Neural crest cell (in vitro differentiated cells): ENCODE results near the gene ANO3. TPM values are rescaled to one million over a fixed set of nuclear protein-coding genes. Genes with fewer than 3 reads are reported as not detected.

Experiments used
- DNase-seq: peaks from one replicate; pipeline ENCODE4 v3.0.0; 2021; ENCODE audit warnings: low read depth, mixed read lengths, low spot score
- H3K27ac Mint-ChIP-seq: one replicate; pipeline ENCODE4 v1.8.0; 2021; ENCODE audit warnings: mild to moderate bottlenecking, mixed read lengths; ENCODE audit not compliant: unreplicated experiment
- H3K27me3 Mint-ChIP-seq: 2 replicates; pipeline ENCODE4 v1.8.0; 2021; ENCODE audit warnings: low read depth, mild to moderate bottlenecking, mixed read lengths
- H3K36me3 Mint-ChIP-seq: 2 replicates; pipeline ENCODE4 v1.8.0; 2021; ENCODE audit warnings: low read depth, mild to moderate bottlenecking, mixed read lengths
- H3K4me1 Mint-ChIP-seq: 2 replicates; pipeline ENCODE4 v1.8.0; 2021; ENCODE audit warnings: mixed read lengths
- H3K4me3 Mint-ChIP-seq: one replicate; pipeline ENCODE4 v1.8.0; 2021; ENCODE audit warnings: mild to moderate bottlenecking, mixed read lengths
- H3K9me3 Mint-ChIP-seq: 2 replicates; pipeline ENCODE4 v1.8.0; 2021; ENCODE audit warnings: mixed read lengths
- total RNA-seq: library from RNA; stranded (reverse); gene quantifications from 2 replicates; pipeline ENCODE4 v1.2.1, GENCODE V29; 2021
- TF ChIP-seq, protein P1 (sequence below): fragments of 200-600 bp; sonication (generic); conservative IDR thresholded peaks from 2 replicates; pipeline ENCODE4 v1.5.0; 2021; ENCODE audit warnings: antibody characterized with exemption, mild to moderate bottlenecking

ANO3 gene
- total RNA-seq, 1 donor from 2014 or later: 0.33 TPM

DNA sequence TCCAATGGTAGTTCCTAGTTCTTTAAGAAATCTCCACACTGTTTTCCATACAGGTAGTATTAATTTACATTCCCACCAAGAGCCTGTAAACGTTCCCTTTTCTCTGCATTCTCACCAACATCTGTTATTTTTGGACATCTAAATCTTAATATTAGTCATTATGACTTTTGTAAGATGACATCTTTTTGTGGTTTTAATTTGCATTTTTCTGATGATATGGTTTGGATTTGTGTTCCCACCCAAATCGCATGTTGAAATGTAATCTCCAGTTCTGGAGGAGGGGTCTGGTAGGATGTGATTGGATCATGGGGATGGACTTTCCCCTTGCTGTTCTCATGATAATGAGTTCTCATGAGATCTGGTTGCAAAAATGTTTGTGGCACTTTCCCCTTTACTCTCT, 151.2 kb downstream of the ANO3 start:
- H3K27ac Mint-ChIP-seq: no peak overlapping the region
- no peak overlapping the region for H3K4me3 Mint-ChIP-seq
- H3K4me1 Mint-ChIP-seq: no peaks in the 10 kb centered on the region
- H3K27me3 Mint-ChIP-seq: no peaks in the 10 kb centered on the region
- H3K36me3 Mint-ChIP-seq: peaks cover 8% of the 10 kb centered on the region
- no peak for DNase-seq
- TF ChIP-seq, protein P1, sequence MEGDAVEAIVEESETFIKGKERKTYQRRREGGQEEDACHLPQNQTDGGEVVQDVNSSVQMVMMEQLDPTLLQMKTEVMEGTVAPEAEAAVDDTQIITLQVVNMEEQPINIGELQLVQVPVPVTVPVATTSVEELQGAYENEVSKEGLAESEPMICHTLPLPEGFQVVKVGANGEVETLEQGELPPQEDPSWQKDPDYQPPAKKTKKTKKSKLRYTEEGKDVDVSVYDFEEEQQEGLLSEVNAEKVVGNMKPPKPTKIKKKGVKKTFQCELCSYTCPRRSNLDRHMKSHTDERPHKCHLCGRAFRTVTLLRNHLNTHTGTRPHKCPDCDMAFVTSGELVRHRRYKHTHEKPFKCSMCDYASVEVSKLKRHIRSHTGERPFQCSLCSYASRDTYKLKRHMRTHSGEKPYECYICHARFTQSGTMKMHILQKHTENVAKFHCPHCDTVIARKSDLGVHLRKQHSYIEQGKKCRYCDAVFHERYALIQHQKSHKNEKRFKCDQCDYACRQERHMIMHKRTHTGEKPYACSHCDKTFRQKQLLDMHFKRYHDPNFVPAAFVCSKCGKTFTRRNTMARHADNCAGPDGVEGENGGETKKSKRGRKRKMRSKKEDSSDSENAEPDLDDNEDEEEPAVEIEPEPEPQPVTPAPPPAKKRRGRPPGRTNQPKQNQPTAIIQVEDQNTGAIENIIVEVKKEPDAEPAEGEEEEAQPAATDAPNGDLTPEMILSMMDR: no peak
- H3K9me3 Mint-ChIP-seq: peaks cover 20% of the 10 kb centered on the region

- H3K9me3 Mint-ChIP-seq: peaks cover 5% of the 10 kb centered on the region
- peaks cover 8% of the 10 kb centered on the region for H3K4me1 Mint-ChIP-seq
- H3K27ac Mint-ChIP-seq: no peak overlapping the region
- H3K27me3 Mint-ChIP-seq: no peaks in the 10 kb centered on the region
- H3K4me3 Mint-ChIP-seq: no peak overlapping the region
- TF ChIP-seq, protein P1: no peak
- DNase-seq: no peak
- H3K36me3 Mint-ChIP-seq: peaks cover 4% of the 10 kb centered on the region
These were observed 158.6 kb downstream of the ANO3 start for GRCh38 chr11:26490546-26490945.

- H3K27me3 Mint-ChIP-seq: no peaks in the 10 kb centered on the region
- TF ChIP-seq, protein P1: no peak
- H3K4me3 Mint-ChIP-seq: no peak overlapping the region
- H3K4me1 Mint-ChIP-seq: peaks cover 8% of the 10 kb centered on the region
- peaks cover 3% of the 10 kb centered on the region for H3K36me3 Mint-ChIP-seq
- H3K27ac Mint-ChIP-seq: no peak overlapping the region
- no peak for DNase-seq
- no peaks in the 10 kb centered on the region for H3K9me3 Mint-ChIP-seq
These were observed 161.7 kb downstream of the ANO3 start for GRCh38 chr11:26493616-26494015.

GRCh38 chr11:26507229-26507628, 175.3 kb downstream of the ANO3 start:
- no peak for DNase-seq
- Mint-ChIP-seq H3K27me3 (no peaks in the 10 kb centered on the region), H3K4me1 (peaks cover 9% of the 10 kb centered on the region), H3K9me3 (peaks cover 10% of the 10 kb centered on the region), H3K4me3 (no peak overlapping the region), H3K27ac (no peak overlapping the region), H3K36me3 (no peaks in the 10 kb centered on the region)
- TF ChIP-seq, protein P1: no peak

DNA sequence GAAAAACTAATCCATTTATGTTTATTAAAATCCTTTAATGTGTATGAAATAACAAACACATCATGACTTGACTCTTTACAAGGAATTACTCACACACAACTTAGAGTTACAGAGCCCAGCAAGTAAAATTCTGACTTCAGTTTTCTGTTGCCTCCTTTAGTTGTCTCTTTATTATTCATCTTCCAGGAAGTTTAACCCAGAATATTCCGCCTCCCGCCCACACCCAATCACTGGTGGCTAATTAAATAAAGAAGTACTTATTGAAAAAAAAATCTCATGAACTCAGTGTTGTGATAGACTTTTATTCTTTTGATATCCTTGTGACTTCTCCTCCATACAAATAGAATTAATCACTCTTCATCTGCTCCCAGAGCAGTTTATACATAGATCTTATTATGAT, 178.2 kb downstream of the ANO3 start:
- peaks cover 9% of the 10 kb centered on the region for H3K4me1 Mint-ChIP-seq
- TF ChIP-seq, protein P1: no peak
- peaks cover 8% of the 10 kb centered on the region for H3K9me3 Mint-ChIP-seq
- DNase-seq: no peak
- no peak overlapping the region for H3K27ac Mint-ChIP-seq
- no peaks in the 10 kb centered on the region for H3K27me3 Mint-ChIP-seq
- no peak overlapping the region for H3K4me3 Mint-ChIP-seq
- H3K36me3 Mint-ChIP-seq: no peaks in the 10 kb centered on the region

DNA sequence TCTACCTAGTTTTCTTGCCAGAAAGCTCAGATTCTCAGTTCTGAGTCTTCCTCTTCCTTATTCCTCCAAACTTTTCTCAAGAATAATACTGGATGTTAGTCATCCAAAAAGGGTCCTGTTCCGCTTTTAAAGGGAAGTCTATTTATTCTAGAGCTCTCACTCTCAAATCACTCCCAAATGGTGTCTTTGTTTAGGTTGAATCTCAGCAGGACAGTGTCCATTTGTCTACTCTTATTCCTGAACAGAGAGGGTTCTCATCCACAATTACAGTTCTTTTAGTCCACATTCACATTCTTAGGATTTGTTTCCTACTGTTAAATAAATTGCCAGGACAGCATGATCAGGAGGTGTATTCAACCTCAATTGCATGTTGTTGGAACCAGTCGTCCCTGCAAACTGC, 178.8 kb downstream of the ANO3 start:
- DNase-seq: no peak

More for the DNA sequence above, 178.8 kb downstream of the ANO3 start:
- TF ChIP-seq, protein P1: no peak
- no peak overlapping the region for H3K27ac Mint-ChIP-seq
- no peaks in the 10 kb centered on the region for H3K27me3 Mint-ChIP-seq
- H3K9me3 Mint-ChIP-seq: peaks cover 5% of the 10 kb centered on the region
- H3K4me3 Mint-ChIP-seq: no peak overlapping the region
- peaks cover 9% of the 10 kb centered on the region for H3K4me1 Mint-ChIP-seq
- H3K36me3 Mint-ChIP-seq: no peaks in the 10 kb centered on the region
